Epithelial cell of esophagus (primary cell): ENCODE data around the gene HEXB.
A peak's percentile ranks its signal among the peaks of the same experiment; 100 is the strongest.

Experiments used
- DNase-seq: peaks from one replicate; pipeline ENCODE4 v3.0.0; 2010; ENCODE audit warnings: low read depth
- H3K4me3 ChIP-seq: 2 replicates; pipeline ENCODE4 v1.5.1; 2011; ENCODE audit warnings: mild to moderate bottlenecking, low read length, control low read depth
- TF ChIP-seq, protein P1 (sequence below): IDR thresholded peaks from 2 replicates; pipeline ENCODE4 v1.5.1; 2011; ENCODE audit warnings: low read depth, mild to moderate bottlenecking, low read length, control low read depth, inconsistent platforms; ENCODE audit not compliant: insufficient read depth; ENCODE audit errors: missing control alignments

Gene HEXB

DNA sequence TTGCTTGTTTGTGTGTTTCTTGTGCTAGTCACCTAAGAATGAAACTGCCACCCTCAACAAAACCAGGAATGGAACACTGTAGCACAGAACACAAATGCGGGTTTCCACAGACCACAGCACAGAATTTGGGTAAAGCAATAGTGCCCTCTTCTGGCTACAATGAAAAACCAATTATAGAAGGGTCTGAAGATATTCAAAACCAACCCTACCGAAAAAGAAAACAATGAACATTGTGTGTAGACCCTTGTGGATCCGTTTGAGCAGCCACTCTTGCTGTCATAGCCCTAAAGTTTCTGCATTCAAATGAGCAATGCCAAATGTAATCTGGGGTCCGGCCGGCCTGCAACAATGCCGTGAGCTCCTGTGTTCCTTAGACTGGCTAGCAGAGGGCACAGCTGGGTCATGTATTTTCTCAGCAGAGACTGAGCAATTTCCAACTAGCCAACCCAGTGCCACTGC lies 36.2 kb upstream of the HEXB start:
- no peak overlapping the region for H3K4me3 ChIP-seq
- DNase-seq: peak; percentile 73
- TF ChIP-seq, protein P1, sequence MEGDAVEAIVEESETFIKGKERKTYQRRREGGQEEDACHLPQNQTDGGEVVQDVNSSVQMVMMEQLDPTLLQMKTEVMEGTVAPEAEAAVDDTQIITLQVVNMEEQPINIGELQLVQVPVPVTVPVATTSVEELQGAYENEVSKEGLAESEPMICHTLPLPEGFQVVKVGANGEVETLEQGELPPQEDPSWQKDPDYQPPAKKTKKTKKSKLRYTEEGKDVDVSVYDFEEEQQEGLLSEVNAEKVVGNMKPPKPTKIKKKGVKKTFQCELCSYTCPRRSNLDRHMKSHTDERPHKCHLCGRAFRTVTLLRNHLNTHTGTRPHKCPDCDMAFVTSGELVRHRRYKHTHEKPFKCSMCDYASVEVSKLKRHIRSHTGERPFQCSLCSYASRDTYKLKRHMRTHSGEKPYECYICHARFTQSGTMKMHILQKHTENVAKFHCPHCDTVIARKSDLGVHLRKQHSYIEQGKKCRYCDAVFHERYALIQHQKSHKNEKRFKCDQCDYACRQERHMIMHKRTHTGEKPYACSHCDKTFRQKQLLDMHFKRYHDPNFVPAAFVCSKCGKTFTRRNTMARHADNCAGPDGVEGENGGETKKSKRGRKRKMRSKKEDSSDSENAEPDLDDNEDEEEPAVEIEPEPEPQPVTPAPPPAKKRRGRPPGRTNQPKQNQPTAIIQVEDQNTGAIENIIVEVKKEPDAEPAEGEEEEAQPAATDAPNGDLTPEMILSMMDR: peak; percentile 72

- no peak overlapping the region for H3K4me3 ChIP-seq
- TF ChIP-seq, protein P1: no peak
These were observed 35.5 kb upstream of the HEXB start for GRCh38 chr5:74649421-74649973.

GRCh38 chr5:74651710-74652109 lies 33.3 kb upstream of the HEXB start:
- TF ChIP-seq, protein P1: no peak
- H3K4me3 ChIP-seq: no peak overlapping the region
- peak; percentile 96 for DNase-seq

More at GRCh38 chr5:74649421-74649973, 35.5 kb upstream of the HEXB start:
- DNase-seq: no peak

DNA sequence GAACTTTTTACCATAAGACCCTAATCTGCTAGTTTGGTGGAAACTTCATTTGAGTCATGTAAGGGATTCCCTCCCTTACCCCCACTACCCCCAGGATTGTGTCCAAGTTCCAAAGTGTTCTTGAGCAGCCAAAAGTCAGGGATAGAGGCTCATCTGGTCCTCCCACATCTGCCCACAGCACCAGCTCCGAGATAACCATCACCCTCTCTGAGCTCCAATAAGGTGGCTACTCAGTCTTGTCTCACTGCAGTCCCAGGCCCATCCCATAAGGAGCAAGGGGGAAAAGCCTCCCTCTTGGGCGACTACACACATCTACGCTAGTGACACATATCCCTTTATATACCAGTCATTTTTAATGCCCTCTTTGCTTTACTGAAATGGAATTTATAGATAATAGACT lies 32.5 kb upstream of the HEXB start:
- TF ChIP-seq, protein P1: no peak
- DNase-seq: no peak
- no peak overlapping the region for H3K4me3 ChIP-seq

DNA sequence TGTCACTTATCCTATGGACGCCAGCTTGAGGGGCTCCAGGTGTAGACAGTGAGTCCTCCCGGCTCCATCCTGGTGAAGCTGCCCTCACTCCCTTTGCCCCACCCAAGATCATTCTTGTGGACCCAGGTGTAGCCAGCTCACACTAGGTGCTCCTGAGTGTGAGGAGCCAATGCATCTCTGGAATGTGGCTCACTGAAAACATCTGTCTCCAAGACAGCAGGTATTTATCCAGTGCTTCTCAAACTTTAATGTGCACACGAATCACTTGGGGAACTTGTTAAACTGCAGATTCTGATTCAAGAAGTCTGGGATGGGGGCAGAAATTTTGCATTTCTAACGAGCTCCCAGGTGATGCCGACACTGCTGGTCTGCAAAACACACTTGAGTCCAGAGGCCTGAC lies 31.0 kb upstream of the HEXB start:
- H3K4me3 ChIP-seq: no peak overlapping the region
- DNase-seq: no peak
- TF ChIP-seq, protein P1: no peak

DNA sequence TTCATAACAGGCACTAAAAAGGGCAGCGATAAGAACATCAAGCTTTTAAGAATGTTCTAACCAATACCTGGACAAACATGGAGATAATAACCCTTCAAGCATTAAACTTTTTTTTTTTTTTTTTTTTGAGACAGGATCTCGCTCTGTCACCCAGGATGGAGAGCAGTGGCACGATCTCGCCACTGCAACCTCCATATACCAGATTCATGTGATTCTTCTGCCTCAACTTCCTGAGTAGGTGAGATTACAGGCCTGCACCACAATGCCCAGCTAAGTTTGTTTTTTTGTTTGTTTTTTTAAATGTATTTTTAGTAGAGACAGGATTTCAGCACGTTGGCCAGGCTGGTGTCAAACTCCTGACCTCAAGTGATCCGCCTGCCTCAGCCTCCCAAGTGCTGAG lies 29.8 kb upstream of the HEXB start:
- TF ChIP-seq, protein P1: no peak
- H3K4me3 ChIP-seq: no peak overlapping the region
- DNase-seq: no peak

DNA sequence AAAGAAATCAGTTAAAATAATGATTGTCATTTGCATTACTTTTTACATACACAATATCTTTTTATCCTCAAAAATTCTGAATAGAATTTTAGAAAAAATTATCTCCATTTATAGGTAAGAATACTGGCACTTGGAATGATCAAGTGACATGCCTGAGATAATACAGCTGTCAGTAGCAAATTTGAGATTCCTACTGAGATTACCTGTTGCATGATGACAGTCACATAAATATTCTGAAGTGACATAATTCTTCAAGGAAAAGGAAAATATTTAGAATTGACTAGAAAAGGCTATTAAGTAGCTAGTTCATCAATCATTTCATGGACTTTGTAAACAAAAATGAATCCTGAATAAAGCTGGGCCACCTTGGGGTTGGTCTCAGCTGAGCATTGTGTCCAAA lies 29.3 kb upstream of the HEXB start:
- DNase-seq: no peak
- H3K4me3 ChIP-seq: no peak overlapping the region
- TF ChIP-seq, protein P1: no peak
